Type B pancreatic cell (in vitro differentiated cells): ENCODE data around the gene HNRNPF. TPM values are rescaled to one million over a fixed set of nuclear protein-coding genes. Genes with fewer than 3 reads are reported as not detected.
"Not testable (repeated sequence)": the region's sequence is repeated elsewhere in the genome, so short reads cannot be mapped to it uniquely, and the experiment has no call there.

Experiments
- DNase-seq: peaks from one replicate; pipeline ENCODE4 v3.0.0; 2021; ENCODE audit warnings: mixed read lengths; ENCODE audit not compliant: unreplicated experiment; ENCODE audit errors: extremely low spot score
- H3K27ac Mint-ChIP-seq: 2 replicates; pipeline ENCODE4 v1.8.0; 2021; ENCODE audit warnings: mild to moderate bottlenecking, mixed read lengths
- H3K27me3 Mint-ChIP-seq: 2 replicates; pipeline ENCODE4 v1.8.0; 2021; ENCODE audit warnings: mixed read lengths
- H3K36me3 Mint-ChIP-seq: 2 replicates; pipeline ENCODE4 v1.8.0; 2021; ENCODE audit warnings: mixed read lengths
- H3K4me1 Mint-ChIP-seq: one replicate; pipeline ENCODE4 v1.8.0; 2021; ENCODE audit warnings: mixed read lengths; ENCODE audit not compliant: unreplicated experiment
- H3K4me3 Mint-ChIP-seq: 2 replicates; pipeline ENCODE4 v1.8.0; 2021; ENCODE audit warnings: mild to moderate bottlenecking, mixed read lengths
- H3K9me3 Mint-ChIP-seq: 2 replicates; pipeline ENCODE4 v1.8.0; 2021; ENCODE audit warnings: mixed read lengths
- total RNA-seq: library from RNA; stranded (reverse); gene quantifications from 2 replicates; pipeline ENCODE4 v1.2.1, GENCODE V29; 2021; ENCODE audit warnings: low replicate concordance
- TF ChIP-seq, protein P1 (sequence below): fragments of 200-600 bp; sonication (generic); conservative IDR thresholded peaks from 2 replicates; pipeline ENCODE4 v1.5.0; 2021; ENCODE audit warnings: antibody characterized with exemption, mild to moderate bottlenecking

HNRNPF gene
- total RNA-seq, 1 donor from 2014 or later: 220 TPM

GRCh38 chr10:43437141-43437870 lies 28.3 kb upstream of the HNRNPF start:
- H3K4me3 Mint-ChIP-seq: peak overlapping the region; percentile 96
- peaks cover 10% of the 10 kb centered on the region for H3K36me3 Mint-ChIP-seq
- TF ChIP-seq, protein P1, sequence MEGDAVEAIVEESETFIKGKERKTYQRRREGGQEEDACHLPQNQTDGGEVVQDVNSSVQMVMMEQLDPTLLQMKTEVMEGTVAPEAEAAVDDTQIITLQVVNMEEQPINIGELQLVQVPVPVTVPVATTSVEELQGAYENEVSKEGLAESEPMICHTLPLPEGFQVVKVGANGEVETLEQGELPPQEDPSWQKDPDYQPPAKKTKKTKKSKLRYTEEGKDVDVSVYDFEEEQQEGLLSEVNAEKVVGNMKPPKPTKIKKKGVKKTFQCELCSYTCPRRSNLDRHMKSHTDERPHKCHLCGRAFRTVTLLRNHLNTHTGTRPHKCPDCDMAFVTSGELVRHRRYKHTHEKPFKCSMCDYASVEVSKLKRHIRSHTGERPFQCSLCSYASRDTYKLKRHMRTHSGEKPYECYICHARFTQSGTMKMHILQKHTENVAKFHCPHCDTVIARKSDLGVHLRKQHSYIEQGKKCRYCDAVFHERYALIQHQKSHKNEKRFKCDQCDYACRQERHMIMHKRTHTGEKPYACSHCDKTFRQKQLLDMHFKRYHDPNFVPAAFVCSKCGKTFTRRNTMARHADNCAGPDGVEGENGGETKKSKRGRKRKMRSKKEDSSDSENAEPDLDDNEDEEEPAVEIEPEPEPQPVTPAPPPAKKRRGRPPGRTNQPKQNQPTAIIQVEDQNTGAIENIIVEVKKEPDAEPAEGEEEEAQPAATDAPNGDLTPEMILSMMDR: no peak
- H3K9me3 Mint-ChIP-seq: no peaks in the 10 kb centered on the region
- no peak for DNase-seq
- peak overlapping the region; percentile 71 for H3K27ac Mint-ChIP-seq
- H3K27me3 Mint-ChIP-seq: no peaks in the 10 kb centered on the region
- H3K4me1 Mint-ChIP-seq: peaks cover 6% of the 10 kb centered on the region

DNA sequence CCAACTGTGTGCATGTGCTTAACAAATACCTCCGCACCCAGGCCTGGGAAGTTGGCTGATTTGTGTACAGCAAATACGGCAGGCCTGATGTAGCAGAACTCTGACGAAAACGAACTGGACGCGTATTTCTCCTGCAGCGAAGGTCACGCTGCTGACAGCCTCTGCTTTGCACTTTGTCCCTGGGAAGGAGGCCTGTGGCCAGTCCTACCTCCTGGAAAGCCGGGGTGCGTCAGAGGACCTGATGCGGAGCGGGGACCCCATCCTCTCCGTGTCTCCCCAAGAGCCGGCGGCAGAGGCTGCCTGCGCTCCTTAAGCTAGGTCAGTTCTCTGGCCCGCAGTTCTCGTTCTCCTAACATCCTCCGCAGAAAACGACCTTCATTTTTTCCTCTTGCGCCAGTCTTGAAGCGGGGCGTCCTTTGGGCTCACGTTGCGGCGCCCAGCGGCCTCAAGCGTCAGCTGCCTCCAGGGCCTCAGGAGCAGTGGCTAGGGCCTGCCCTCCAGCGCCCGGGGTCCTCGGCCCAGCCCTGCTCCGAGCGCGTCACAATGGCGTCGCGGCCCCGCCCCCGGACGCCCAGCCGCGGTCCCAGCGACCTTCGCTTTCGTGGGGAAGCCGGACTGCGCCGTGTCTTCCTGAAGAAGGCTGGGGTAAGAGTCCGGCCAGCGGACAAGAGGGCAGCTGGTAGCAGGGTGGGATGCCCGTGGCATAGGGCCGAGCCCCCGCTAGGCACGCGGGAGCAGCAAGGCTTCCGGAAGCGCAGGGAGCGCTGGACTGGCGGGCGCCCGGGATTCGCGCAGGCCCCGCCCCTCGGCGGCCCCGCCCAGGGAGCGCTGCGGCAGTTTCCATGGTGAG lies 27.5 kb upstream of the HNRNPF start, which contains the start of gene ZNF487:
ZNF487 (plus strand) TSS at position 821 of the 850 bp plus-strand sequence. CDS start 38,703 bp downstream, outside the sequence.
- Mint-ChIP-seq H3K4me3 (peak within 1 kb of the TSS; percentile 96), H3K27ac (peak within 1 kb of the TSS; percentile 99), H3K4me1 (peaks cover 6% of the 10 kb centered on the region), H3K36me3 (peaks cover 10% of the 10 kb centered on the region), H3K27me3 (no peaks in the 10 kb centered on the region), H3K9me3 (no peaks in the 10 kb centered on the region)
- TF ChIP-seq, protein P1: peak; percentile 19
- DNase-seq: peak; percentile 90

DNA sequence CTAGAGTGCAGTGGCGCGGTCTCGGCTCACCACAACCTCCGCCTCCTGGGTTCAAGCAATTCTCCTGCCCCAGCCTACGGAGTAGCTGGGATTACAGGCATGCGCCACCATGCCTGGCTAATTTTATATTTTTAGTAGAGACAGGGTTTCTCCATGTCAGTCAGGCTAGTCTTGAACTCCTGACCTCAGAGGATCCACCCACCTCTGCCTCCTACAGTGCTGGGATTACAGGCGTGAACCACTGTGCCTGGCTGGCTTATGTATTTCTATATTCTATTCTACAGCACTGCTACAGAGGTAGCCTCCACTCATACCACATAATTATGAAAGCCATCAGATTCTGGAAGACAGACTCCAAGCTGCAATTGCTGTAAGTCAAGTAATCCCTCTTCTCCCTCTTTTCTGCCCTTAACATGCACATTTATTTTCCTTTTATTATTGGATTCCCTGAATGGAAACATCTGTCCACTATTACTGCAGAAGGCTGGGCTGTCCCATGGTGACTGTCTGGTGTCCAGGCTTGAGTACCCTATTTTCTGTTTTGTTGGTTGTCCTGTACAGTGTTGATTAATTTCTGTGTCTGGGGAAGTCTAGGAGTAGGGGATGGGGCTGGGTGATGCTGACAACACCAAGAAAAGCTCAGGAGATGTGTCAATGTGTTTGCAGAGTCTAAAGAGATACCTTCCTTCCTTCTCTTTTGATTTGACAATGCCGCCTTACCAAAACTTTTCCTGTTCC lies 22.1 kb upstream of the HNRNPF start:
- Mint-ChIP-seq H3K27ac (no peak overlapping the region), H3K9me3 (no peaks in the 10 kb centered on the region), H3K4me3 (no peak overlapping the region), H3K27me3 (no peaks in the 10 kb centered on the region), H3K4me1 (peaks cover 7% of the 10 kb centered on the region), H3K36me3 (peaks cover 3% of the 10 kb centered on the region)
- no peak for DNase-seq
- TF ChIP-seq, protein P1: no peak

DNA sequence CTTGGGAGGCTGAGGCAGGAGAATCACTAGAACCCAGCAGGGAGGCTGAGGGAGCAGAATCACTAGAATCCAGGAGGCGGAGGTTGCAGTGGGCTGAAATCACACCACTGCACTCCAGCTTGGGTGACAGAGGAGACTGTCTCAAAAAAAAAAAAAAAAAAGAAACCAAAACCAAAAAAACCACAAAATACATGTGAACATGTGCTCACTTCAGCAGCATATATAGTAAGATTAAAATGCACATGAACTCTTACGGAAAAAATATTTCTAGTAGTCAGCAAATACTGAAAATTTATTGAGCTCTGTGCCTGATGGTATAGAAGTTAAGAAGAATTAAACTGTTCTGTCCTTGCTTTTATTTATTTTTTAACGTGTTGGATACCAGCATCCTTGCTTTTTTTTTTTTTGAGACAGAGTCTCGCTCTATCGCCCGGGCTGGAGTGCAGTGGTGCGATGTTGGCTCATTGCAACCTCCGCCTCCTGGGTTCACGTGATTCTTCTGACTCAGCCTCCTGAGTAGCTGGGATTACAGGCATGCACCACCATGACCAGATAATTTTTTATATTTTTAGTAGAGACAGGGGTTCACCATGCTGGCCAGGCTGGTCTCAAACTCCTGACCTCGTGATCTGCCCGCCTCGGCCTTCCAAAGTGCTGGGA lies 18.3 kb upstream of the HNRNPF start:
- Mint-ChIP-seq H3K4me3 (no peak overlapping the region), H3K36me3 (no peaks in the 10 kb centered on the region), H3K27ac (no peak overlapping the region), H3K27me3 (no peaks in the 10 kb centered on the region), H3K4me1 (peaks cover 6% of the 10 kb centered on the region), H3K9me3 (peaks cover 4% of the 10 kb centered on the region)
- no peak for DNase-seq
- TF ChIP-seq, protein P1: no peak

- not testable (repeated sequence) for H3K9me3 Mint-ChIP-seq, H3K4me3 Mint-ChIP-seq, H3K27me3 Mint-ChIP-seq, H3K4me1 Mint-ChIP-seq, DNase-seq, H3K27ac Mint-ChIP-seq, H3K36me3 Mint-ChIP-seq
Measured at GRCh38 chr10:43426476-43426875, 17.5 kb upstream of the HNRNPF start.
